NCI-H1048 (cell line): ENCODE data around the gene MTX2.
"Not testable (repeated sequence)": the region's sequence is repeated elsewhere in the genome, so short reads cannot be mapped to it uniquely, and the experiment has no call there.

Source experiments
- DNase-seq: peaks from one replicate; lab custom pipeline; 2025; lab: John Stamatoyannopoulos, UW

MTX2 gene

DNA sequence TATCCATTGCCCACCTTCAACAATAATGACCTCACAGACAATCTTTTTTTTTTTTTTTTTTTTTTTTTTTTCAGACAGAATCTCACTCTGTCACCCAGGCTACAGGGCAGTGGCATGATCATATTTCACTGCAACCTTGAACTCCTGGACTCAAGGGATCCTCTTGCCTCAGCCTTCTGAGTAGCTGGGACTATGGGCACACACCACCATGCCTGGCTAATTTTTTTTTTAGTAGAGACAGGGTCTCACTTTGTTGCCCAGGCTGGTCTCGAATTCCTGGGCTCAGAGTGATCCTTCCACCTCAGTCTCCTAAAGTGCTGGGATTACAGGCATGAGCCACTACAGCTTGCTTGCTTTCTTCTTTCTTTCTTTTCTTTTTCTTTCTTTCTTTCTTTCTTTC lies 103.9 kb downstream of the MTX2 start:
- DNase-seq = not testable (repeated sequence)

DNA sequence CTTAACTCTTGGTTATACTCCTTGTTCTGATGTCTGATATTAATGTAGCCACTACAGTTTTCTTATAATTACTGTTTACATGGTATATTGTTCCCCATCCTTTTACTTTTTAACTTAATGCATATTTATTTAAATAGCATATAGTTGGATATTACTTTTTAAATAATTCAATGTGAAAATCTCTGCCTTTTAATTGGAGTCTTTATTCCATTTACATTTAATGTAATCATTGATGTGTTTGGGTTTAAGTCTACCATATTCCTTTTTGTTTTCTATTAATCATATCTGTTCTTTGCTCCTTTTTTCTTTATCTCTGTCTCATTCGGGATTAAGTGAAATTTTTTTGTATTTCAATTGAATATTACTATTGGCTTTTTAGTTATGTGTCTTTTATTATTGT lies 109.1 kb downstream of the MTX2 start:
- DNase-seq = no peak

DNA sequence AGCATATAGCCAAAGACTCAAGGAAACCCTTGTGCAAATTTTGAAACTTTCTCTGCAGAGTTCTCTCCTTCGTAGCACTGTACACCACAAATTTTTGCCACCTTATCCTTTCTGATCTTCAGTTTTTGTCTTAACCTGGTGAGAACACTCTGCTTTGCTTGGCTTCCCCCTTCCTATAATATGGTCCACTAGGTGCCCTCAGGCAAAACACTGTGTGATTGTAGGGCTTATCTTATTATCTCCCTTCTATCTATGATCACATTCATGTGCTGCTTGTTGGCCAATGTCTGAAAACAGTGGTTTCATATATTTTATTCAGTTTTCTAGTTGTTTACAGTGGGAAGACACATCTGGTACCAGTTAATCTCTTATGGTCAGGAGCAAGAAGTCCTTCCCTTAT lies 111.1 kb downstream of the MTX2 start:
- DNase-seq = no peak

- no peak for DNase-seq
Observed at GRCh38 chr2:176383100-176383499, 113.9 kb downstream of the MTX2 start.

DNA sequence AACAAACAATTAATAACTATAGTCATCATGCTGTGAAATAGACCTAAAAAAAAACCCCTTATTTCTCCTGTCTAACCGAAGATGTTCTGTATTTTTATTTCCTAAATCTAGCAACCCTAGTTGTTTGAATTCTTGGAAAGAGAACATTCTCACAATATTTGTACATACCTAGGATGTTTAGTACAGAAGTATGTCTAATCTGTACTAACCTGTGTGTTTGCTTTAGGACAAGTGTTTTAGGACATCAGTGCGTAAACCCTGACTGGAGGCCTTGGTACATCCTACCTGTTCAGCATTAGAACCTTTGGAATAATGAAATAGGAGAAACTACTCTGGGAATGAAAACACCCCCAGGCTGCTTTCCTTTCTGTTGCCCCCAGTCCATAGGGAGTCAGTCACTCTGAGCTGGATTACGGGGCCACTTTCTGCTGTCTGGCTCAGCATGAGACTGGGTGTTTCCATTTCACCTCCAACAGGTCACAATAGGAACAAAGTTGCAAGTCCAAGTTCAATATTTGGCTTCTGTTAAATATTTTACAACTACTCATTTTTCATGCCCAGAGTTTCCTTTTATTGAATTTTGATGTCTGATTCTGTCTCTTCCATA lies 114.7 kb downstream of the MTX2 start:
- DNase-seq = no peak

- DNase-seq = no peak
Observed at GRCh38 chr2:176385219-176385759, 116.0 kb downstream of the MTX2 start.

- no peak for DNase-seq
Observed at GRCh38 chr2:176385838-176386237, 116.6 kb downstream of the MTX2 start.
